C4-2B (cell line): ENCODE measurements around the gene PRKCB.
"Not testable (repeated sequence)": the region's sequence is repeated elsewhere in the genome, so short reads cannot be mapped to it uniquely, and the experiment has no call there.

ENCODE experiments used
- H3K27ac ChIP-seq: fragments of 450-650 bp; 2 replicates; pipeline ENCODE4 v1.5.1; 2017
- CTCF ChIP-seq: fragments of 450-650 bp; conservative IDR thresholded peaks from 2 replicates; pipeline ENCODE4 v1.5.1; 2017; ENCODE audit warnings: mild to moderate bottlenecking
- ZFX ChIP-seq: fragments of 450-650 bp; IDR thresholded peaks from 2 replicates; pipeline ENCODE4 v1.6.1; 2017

Gene PRKCB

GRCh38 chr16:24145927-24146326, 310.1 kb downstream of the PRKCB start:
- no peak overlapping the region for H3K27ac ChIP-seq
- TF ChIP-seq CTCF (no peak), ZFX (no peak)

GRCh38 chr16:24146518-24146917, 310.7 kb downstream of the PRKCB start:
- H3K27ac ChIP-seq: no peak overlapping the region
- TF ChIP-seq CTCF: no peak
- no peak for TF ChIP-seq ZFX

- H3K27ac ChIP-seq: no peak overlapping the region
- TF ChIP-seq CTCF (no peak), ZFX (no peak)
Observed at GRCh38 chr16:24149102-24149501, 313.3 kb downstream of the PRKCB start.

- H3K27ac ChIP-seq: no peak overlapping the region
- TF ChIP-seq CTCF (no peak), ZFX (no peak)
Observed at GRCh38 chr16:24150282-24150681, 314.5 kb downstream of the PRKCB start.

- H3K27ac ChIP-seq: no peak overlapping the region
Observed at GRCh38 chr16:24151482-24151939, 315.7 kb downstream of the PRKCB start.

GRCh38 chr16:24152048-24152447, 316.3 kb downstream of the PRKCB start:
- not testable (repeated sequence) for H3K27ac ChIP-seq

More at GRCh38 chr16:24151482-24151939, 315.7 kb downstream of the PRKCB start:
- TF ChIP-seq CTCF: no peak
- no peak for TF ChIP-seq ZFX

GRCh38 chr16:24152826-24153225, 317.0 kb downstream of the PRKCB start:
- TF ChIP-seq CTCF: no peak
- no peak for TF ChIP-seq ZFX
- H3K27ac ChIP-seq: no peak overlapping the region

GRCh38 chr16:24156777-24157176, 321.0 kb downstream of the PRKCB start:
- H3K27ac ChIP-seq: no peak overlapping the region
- TF ChIP-seq ZFX (no peak), CTCF (no peak)
